IMR-90 (cell line): ENCODE measurements around the gene PRSS21. TPM values are rescaled to one million over a fixed set of nuclear protein-coding genes. Genes with fewer than 3 reads are reported as not detected.

ENCODE experiments used
- ATAC-seq: fragments of 200-7000 bp; cut with Tn5 transposase; 2 replicates; pipeline ENCODE4 v1.9.1; 2020; ENCODE audit warnings: low read depth, mild to moderate bottlenecking, moderate library complexity
- BruUV-seq: library from RNA; stranded (reverse); fragments of 400-500 nt; replicated peaks from 2 replicates; lab custom pipeline; 2021; lab: Mats Ljungman, UMichigan
- CTCF ChIA-PET: fragments of 300-600 bp; formaldehyde crosslinking; extraction: SDS; loops from one replicate; lab custom pipeline; 2021; ENCODE audit warnings: antibody characterized with exemption; lab: Yijun Ruan, JAX
- POLR2A ChIA-PET: fragments of 300-600 bp; sonication (Branson Sonifier 250); formaldehyde crosslinking; loops from one replicate; lab custom pipeline; 2022; ENCODE audit warnings: antibody characterized with exemption; ENCODE audit not compliant: unreplicated experiment; lab: Charles Lee
- DNase-seq: peaks from one replicate; pipeline ENCODE4 v3.0.0; 2013
- H2AFZ ChIP-seq: replicated peaks from 2 replicates; pipeline ENCODE3; 2013; ENCODE audit warnings: low read length, mild to moderate bottlenecking; ENCODE audit not compliant: poor library complexity
- H2AK5ac ChIP-seq: 2 replicates; pipeline ENCODE4 v1.6.1; 2013; ENCODE audit warnings: low read depth, low read length, inconsistent platforms
- H2AK9ac ChIP-seq: replicated peaks from 2 replicates; pipeline ENCODE3; 2013; ENCODE audit warnings: mild to moderate bottlenecking, low read depth, low read length, moderate library complexity; ENCODE audit not compliant: poor library complexity
- H2BK120ac ChIP-seq: 2 replicates; pipeline ENCODE4 v1.6.1; 2013; ENCODE audit warnings: low read depth, low read length, inconsistent platforms
- H2BK15ac ChIP-seq: 3 replicates; pipeline ENCODE4 v1.6.1; 2013; ENCODE audit warnings: low read depth, low read length, inconsistent platforms
- H2BK20ac ChIP-seq: 2 replicates; pipeline ENCODE4 v1.6.1; 2013; ENCODE audit warnings: low read depth, mild to moderate bottlenecking, inconsistent platforms, low read length, moderate library complexity
- H2BK5ac ChIP-seq: 2 replicates; pipeline ENCODE4 v1.6.1; 2013; ENCODE audit warnings: mild to moderate bottlenecking, low read depth, low read length, inconsistent platforms; ENCODE audit not compliant: poor library complexity, severe bottlenecking
- H3K14ac ChIP-seq: replicated peaks from 2 replicates; pipeline ENCODE4 v1.6.1; 2013; ENCODE audit warnings: low read depth, low read length, inconsistent platforms
- H3K18ac ChIP-seq: 2 replicates; pipeline ENCODE4 v1.6.1; 2013; ENCODE audit warnings: low read depth, low read length, control low read depth
- H3K23ac ChIP-seq: 2 replicates; pipeline ENCODE4 v1.6.1; 2013; ENCODE audit warnings: low read depth, low read length, inconsistent platforms
- H3K27ac ChIP-seq: 2 replicates; pipeline ENCODE4 v1.5.1; 2013; ENCODE audit warnings: mild to moderate bottlenecking, control low read depth, low read length; ENCODE audit not compliant: insufficient read depth
- H3K27me3 ChIP-seq: 2 replicates; pipeline ENCODE4 v1.6.1; 2013; ENCODE audit warnings: low read length; ENCODE audit not compliant: control insufficient read depth, insufficient read depth
- H3K36me3 ChIP-seq: 2 replicates; pipeline ENCODE4 v1.6.1; 2013; ENCODE audit warnings: low read length, mixed read lengths; ENCODE audit not compliant: control insufficient read depth, insufficient read depth
- H3K4ac ChIP-seq: 2 replicates; pipeline ENCODE4 v1.6.1; 2013; ENCODE audit warnings: low read depth, low read length, inconsistent platforms
- H3K4me1 ChIP-seq: 2 replicates; pipeline ENCODE4 v1.6.1; 2013; ENCODE audit warnings: low read length, mixed read lengths; ENCODE audit not compliant: control insufficient read depth, insufficient read depth
- H3K4me2 ChIP-seq: 2 replicates; pipeline ENCODE4 v1.6.1; 2013; ENCODE audit warnings: low read depth, mild to moderate bottlenecking, control low read depth, low read length, moderate library complexity
- H3K4me3 ChIP-seq: 2 replicates; pipeline ENCODE4 v1.5.1; 2013; ENCODE audit warnings: low read depth, mild to moderate bottlenecking, control low read depth, low read length, moderate library complexity; ENCODE audit not compliant: insufficient read depth
- H3K56ac ChIP-seq: 2 replicates; pipeline ENCODE4 v1.6.1; 2013; ENCODE audit warnings: low read length, inconsistent platforms; ENCODE audit not compliant: insufficient read depth; ENCODE audit errors: extremely low read depth
- H3K79me1 ChIP-seq, 2 experiments: 2 replicates each; pipeline ENCODE4 v1.6.1; 2013; ENCODE audit warnings: low read length in 2 of 2, inconsistent platforms in 1 of 2, low read depth in 1 of 2
- H3K9ac ChIP-seq: 2 replicates; pipeline ENCODE4 v1.6.1; 2013; ENCODE audit warnings: low read depth, low read length, control low read depth
- H3K9me1 ChIP-seq: 2 replicates; pipeline ENCODE4 v1.6.1; 2013; ENCODE audit warnings: low read length, inconsistent platforms; ENCODE audit not compliant: insufficient read depth
- H3K9me3 ChIP-seq: 2 replicates; pipeline ENCODE4 v1.6.1; 2013; ENCODE audit warnings: low read length; ENCODE audit not compliant: control insufficient read depth, insufficient read depth
- H4K20me1 ChIP-seq: 2 replicates; pipeline ENCODE4 v1.6.1; 2013; ENCODE audit warnings: low read length, inconsistent platforms; ENCODE audit not compliant: insufficient read depth
- H4K5ac ChIP-seq: 2 replicates; pipeline ENCODE4 v1.6.1; 2013; ENCODE audit warnings: mild to moderate bottlenecking, low read depth, low read length, control low read depth
- H4K8ac ChIP-seq, 2 experiments: 2 replicates each; pipeline ENCODE4 v1.6.1; 2013; ENCODE audit warnings: low read depth in 2 of 2, low read length in 2 of 2, control low read depth in 1 of 2, inconsistent platforms in 1 of 2
- H4K91ac ChIP-seq: 2 replicates; pipeline ENCODE4 v1.6.1; 2013; ENCODE audit warnings: low read depth, low read length, inconsistent platforms; ENCODE audit not compliant: insufficient read depth
- CHD1 ChIP-seq: IDR thresholded peaks from 2 replicates; pipeline ENCODE4 v1.6.1; 2012; ENCODE audit warnings: low read depth, low read length, improper control_type of control experiment
- RAD21 ChIP-seq: IDR thresholded peaks from 2 replicates; pipeline ENCODE4 v1.6.1; 2012; ENCODE audit warnings: low read length, improper control_type of control experiment
- RCOR1 ChIP-seq: IDR thresholded peaks from 2 replicates; pipeline ENCODE4 v1.6.1; 2012; ENCODE audit warnings: mild to moderate bottlenecking, low read length, improper control_type of control experiment; ENCODE audit not compliant: insufficient replicate concordance
- RFX5 ChIP-seq: IDR thresholded peaks from 2 replicates; pipeline ENCODE4 v1.8.0; 2012; ENCODE audit warnings: low read depth, mild to moderate bottlenecking, low read length, moderate library complexity
- WGBS, 2 experiments: methylation state at CpG; one replicate each; pipeline versions ENCODE4 v1.1.5 to v1.1.7; 2013; ENCODE audit warnings: missing lambda C conversion rate in 2 of 2; ENCODE audit not compliant: insufficient read length in 1 of 2; ENCODE audit errors: extremely low coverage in 2 of 2; 5-methylcytosine and 5-hydroxymethylcytosine counted together
- dilution Hi-C: fragments of 300-500 bp; cut with HindIII; formaldehyde crosslinking; loops from one replicate; pipeline ENCODE4 v1.14.3; 2018; ENCODE audit warnings: low sequenced_read_pairs; ENCODE audit not compliant: unreplicated experiment
- in situ Hi-C: fragments of 300-500 bp; cut with MboI; formaldehyde crosslinking; loops from 3 replicates; pipeline ENCODE4 v1.14.3; 2019; ENCODE audit warnings: low sequenced_read_pairs, inconsistent platforms, mixed read lengths
- intact Hi-C: fragments of 100-400 bp; cut with micrococcal nuclease; formaldehyde crosslinking; loops from 2 replicates; pipeline ENCODE4 v1.10.0; 2022
- polyA plus RNA-seq, 3 experiments: library from polyadenylated mRNA; depleted of rRNA; stranded (reverse); fragments of >200 nt; gene quantifications; 2 replicates each; pipeline ENCODE4 v1.2.3, GENCODE V29; 2012; ENCODE audit warnings: low replicate concordance in 1 of 3
- total RNA-seq: library from RNA; depleted of rRNA; stranded (reverse); fragments of >200 nt; gene quantifications from 2 replicates; pipeline ENCODE4 v1.2.3, GENCODE V29; 2012
- TF ChIP-seq, protein P1 (sequence below): fragments of 150-350 bp; IDR thresholded peaks from 2 replicates; pipeline ENCODE4 v1.6.1; 2016; ENCODE audit warnings: low read depth, mild to moderate bottlenecking, low read length, moderate library complexity, borderline replicate concordance

Gene PRSS21
- total and polyA plus RNA-seq, 2 of the 4 experiments (the other 2 are of a cell fraction) = 0.21 TPM; not detected in 1

DNA sequence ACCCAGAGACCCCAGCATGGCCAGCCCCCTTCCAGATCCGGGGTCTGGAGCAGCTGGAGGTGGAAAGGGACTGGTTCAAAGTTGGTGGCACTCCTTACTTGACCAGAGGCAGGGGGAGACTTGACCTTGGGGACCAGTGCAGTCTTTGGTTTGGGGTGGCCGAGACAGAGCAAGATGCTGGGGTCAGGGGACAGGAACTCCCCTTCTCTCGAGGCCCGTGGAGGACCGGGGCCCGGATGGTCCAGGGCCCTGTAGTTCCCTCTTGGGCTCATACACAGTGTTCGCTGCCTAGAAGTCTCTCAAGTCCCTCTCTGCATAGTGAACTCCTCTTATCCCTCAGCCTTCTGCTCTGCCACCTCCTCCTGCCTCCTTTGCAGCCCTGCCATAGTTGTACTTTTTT, 29.1 kb upstream of the PRSS21 start:
- Histone ChIP-seq H2BK120ac (no peak overlapping the region), H2BK5ac (no peak overlapping the region), H3K9me3 (no peaks in the 10 kb centered on the region), H4K5ac (no peak overlapping the region), H3K4me2 (no peak overlapping the region), H2BK15ac (no peak overlapping the region), H2AFZ (no peak overlapping the region), H3K4me3 (no peak overlapping the region), H4K20me1 (no peaks in the 10 kb centered on the region), H3K18ac (no peak overlapping the region), H4K91ac (no peak overlapping the region), H2AK9ac (no peak overlapping the region), H2AK5ac (no peak overlapping the region), H3K27me3 (peaks cover 71% of the 10 kb centered on the region), H3K27ac (no peak overlapping the region), H3K56ac (no peak overlapping the region), H3K79me1 (no peaks in the 10 kb centered on the region), H3K4me1 (no peaks in the 10 kb centered on the region), H3K9ac (no peak overlapping the region), H3K36me3 (no peaks in the 10 kb centered on the region), H3K9me1 (no peaks in the 10 kb centered on the region), H3K14ac (no peak overlapping the region), H3K23ac (no peak overlapping the region), H3K4ac (no peak overlapping the region), H4K8ac (no peak overlapping the region), H2BK20ac (no peak overlapping the region)
- in situ Hi-C loops = no loop called here
- TF ChIP-seq RAD21 (no peak), RCOR1 (no peak), CHD1 (no peak), RFX5 (no peak)
- TF ChIP-seq, protein P1, sequence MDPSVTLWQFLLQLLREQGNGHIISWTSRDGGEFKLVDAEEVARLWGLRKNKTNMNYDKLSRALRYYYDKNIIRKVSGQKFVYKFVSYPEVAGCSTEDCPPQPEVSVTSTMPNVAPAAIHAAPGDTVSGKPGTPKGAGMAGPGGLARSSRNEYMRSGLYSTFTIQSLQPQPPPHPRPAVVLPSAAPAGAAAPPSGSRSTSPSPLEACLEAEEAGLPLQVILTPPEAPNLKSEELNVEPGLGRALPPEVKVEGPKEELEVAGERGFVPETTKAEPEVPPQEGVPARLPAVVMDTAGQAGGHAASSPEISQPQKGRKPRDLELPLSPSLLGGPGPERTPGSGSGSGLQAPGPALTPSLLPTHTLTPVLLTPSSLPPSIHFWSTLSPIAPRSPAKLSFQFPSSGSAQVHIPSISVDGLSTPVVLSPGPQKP = no peak
- ATAC-seq (no peak), DNase-seq (no peak)
- dilution Hi-C loops = no loop called here
- intact Hi-C loops = no loop called here
- CTCF ChIA-PET = no interaction called here
- no TSS peak for BruUV-seq
- WGBS, 2 experiments = 20% methylated on average over 3 of the region's 7 CpGs; no CpG with 5 or more reads in 1 of the 2 experiments
- POLR2A ChIA-PET = no interaction called here
